ENCODE data around the gene TMEM141. TPM values are rescaled to one million over a fixed set of nuclear protein-coding genes. Genes with fewer than 3 reads are reported as not detected.
"Not testable (repeated sequence)": the region's sequence is repeated elsewhere in the genome, so short reads cannot be mapped to it uniquely, and the experiment has no call there.

The TMEM141 gene
- total RNA-seq, 1 donor, result 30.8 TPM

DNA sequence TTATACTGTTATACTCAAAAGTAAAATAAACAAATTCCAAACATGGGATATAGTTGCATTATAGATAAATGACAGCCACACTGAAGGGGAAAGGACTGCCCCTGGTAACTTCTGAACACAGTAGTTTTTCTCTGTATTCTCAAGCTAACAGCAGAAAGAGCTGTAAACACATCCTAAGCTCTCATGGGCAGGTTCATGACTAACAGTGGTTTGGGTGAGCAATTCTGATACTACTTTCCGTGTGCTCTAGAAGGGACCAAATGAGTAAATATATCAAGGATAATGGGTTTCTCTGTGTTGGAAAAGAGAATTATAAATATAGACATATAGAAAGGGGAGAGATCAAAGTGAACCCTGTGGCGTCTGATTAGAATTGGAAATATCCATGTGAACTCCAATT is 40.6 kb upstream of the TMEM141 start:
- TF ChIP-seq, protein P1, sequence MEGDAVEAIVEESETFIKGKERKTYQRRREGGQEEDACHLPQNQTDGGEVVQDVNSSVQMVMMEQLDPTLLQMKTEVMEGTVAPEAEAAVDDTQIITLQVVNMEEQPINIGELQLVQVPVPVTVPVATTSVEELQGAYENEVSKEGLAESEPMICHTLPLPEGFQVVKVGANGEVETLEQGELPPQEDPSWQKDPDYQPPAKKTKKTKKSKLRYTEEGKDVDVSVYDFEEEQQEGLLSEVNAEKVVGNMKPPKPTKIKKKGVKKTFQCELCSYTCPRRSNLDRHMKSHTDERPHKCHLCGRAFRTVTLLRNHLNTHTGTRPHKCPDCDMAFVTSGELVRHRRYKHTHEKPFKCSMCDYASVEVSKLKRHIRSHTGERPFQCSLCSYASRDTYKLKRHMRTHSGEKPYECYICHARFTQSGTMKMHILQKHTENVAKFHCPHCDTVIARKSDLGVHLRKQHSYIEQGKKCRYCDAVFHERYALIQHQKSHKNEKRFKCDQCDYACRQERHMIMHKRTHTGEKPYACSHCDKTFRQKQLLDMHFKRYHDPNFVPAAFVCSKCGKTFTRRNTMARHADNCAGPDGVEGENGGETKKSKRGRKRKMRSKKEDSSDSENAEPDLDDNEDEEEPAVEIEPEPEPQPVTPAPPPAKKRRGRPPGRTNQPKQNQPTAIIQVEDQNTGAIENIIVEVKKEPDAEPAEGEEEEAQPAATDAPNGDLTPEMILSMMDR (IDR thresholded peaks at IDR 0.05; ENCODE audit: insufficient read depth, low read length), result no peak
- no peak overlapping the region for H3K4me3 ChIP-seq (ENCODE audit: low read depth, low read length)
- no peak for DNase-seq (ENCODE audit: low read depth)

DNA sequence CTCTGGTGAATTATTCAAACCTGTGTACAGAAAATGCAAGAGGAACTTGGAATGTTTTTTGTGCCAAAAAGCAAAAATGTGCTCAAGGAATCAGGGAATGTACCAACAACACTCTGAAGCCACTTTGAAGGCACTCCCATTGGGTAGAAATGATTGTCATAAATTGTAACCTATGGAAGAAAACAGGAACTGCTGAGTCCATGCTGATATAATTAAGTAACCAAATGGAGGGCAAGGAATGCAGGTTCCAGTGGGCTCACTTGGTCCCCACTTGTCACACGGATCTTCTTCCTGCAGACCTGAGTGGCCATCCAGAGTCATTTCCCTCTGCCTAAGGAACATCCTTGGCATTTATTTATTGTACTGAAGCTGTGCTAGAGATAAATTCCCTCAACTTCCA is 39.9 kb upstream of the TMEM141 start:
- TF ChIP-seq, protein P1 (IDR thresholded peaks at IDR 0.05; ENCODE audit: insufficient read depth, low read length), result no peak
- no peak overlapping the region for H3K4me3 ChIP-seq (ENCODE audit: low read depth, low read length)

DNA sequence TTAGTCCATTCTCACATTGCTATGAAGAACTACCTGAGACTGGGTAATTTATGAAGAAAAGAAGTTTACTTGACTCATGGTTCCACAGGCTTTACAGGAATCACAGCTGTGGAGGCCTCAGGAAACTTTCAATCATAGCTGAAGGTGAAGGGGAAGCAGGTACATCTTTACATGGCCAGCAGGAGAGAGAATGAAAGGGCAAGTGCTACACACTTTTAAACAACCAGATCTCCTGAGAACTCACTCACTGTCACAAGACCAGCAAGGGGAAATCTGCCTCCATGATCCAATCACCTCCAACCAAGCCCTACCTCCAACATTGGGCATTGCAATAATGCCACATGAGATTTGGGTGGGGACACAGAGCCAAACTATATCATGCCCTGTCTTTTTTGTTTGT is 39.3 kb upstream of the TMEM141 start:
- no peak overlapping the region for H3K4me3 ChIP-seq (ENCODE audit: low read depth, low read length)
- TF ChIP-seq, protein P1 (IDR thresholded peaks at IDR 0.05; ENCODE audit: insufficient read depth, low read length), result no peak
- DNase-seq (ENCODE audit: low read depth), result no peak

More for the DNA sequence above, 39.9 kb upstream of the TMEM141 start:
- no peak for DNase-seq (ENCODE audit: low read depth)

DNA sequence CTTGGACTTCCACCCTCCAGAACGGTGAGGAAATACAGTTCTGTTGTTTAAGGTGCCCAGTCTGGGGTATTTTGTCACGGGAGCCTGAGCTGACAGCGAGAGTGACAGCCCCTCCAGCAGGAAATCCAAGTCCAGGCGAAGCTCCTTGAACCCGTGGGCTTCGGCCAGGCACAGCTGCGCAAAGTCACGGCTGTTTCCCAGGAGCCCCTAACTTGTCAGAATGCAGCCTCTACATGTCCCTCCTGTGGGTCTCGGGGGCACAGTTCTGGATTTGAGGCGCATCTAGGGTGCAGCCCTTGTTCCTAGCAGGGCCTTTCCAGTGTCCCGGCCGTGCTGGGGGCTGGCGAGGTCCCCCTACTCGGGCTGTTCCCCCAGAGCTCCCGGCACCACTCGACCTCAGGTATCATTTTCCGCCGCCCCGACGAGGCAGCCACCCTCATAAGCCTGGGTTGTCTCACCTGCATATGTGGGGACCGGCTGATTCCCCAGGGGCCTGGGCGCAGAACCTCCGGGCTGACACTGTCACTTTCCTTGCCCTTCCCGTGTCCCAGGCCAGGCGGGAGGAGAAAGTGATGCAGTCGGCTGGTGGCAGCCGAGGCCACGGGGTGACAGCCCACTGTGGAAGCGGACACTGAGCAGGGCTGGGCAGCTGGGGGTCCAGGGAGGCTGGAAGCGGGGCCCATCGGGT is 37.6 kb upstream of the TMEM141 start:
- DNase-seq (ENCODE audit: low read depth), result no peak
- no peak overlapping the region for H3K4me3 ChIP-seq (ENCODE audit: low read depth, low read length)
- TF ChIP-seq, protein P1 (IDR thresholded peaks at IDR 0.05; ENCODE audit: insufficient read depth, low read length), result no peak

DNA sequence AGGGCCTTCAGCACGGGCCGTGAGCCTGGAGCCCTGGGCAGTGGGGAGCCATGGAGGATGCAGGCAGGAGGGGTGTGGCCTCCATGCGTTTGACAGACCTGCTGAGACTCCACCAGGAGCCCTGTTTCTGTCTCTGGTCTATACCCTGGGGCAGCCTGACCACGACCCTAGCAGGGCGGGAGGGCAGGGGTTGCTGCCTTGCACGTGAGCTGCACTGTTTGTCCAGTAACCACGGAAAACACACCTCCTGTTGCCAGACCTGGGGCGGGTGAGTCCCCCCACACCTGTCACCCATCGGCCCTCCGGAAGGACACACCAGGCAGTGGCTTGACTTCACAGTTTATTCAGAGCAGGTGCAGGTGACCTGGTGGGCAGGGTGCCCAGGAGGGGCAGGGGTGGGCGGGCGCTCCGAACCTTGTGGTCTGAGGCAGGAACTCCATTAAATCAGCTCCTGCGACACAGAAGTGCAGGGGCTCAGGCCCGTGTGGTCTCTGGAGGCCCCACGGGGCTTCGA is 37.0 kb upstream of the TMEM141 start:
- TF ChIP-seq, protein P1 (IDR thresholded peaks at IDR 0.05; ENCODE audit: insufficient read depth, low read length), result no peak
- no peak for DNase-seq (ENCODE audit: low read depth)
- H3K4me3 ChIP-seq (ENCODE audit: low read depth, low read length), result no peak overlapping the region

DNA sequence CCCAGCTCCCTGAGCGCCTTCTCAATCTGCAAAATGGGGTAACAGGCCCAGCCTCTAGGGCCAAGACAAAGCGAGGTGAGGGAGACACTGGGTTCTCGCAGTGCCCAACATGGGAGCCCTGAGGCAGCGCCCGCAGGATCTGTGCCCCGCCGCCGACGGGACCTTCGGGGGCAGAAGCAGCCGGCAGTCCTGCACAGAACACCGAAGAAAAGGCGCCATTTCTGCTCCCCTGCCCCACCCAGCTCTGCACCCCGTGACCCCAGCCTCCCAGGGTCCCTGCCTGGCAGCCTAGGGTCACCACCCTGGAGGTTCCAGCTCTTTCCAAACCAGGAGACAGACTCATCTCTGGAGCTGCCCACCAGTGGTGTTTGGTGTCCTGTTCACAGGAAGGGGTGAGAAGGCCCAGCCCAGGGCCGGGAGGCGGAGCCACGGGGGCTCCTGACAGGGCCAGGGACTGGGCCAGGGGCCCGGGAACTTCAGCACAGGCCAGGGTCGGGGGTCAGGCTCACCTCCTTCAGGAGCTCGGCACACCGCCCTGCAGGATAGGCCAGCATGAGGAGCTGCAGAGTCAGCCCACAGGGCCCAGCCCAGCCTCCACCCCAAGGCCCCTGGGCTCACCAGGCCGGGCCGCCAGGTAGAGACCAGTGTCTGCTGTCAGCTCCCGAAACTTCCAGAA is 36.4 kb upstream of the TMEM141 start:
- TF ChIP-seq, protein P1 (IDR thresholded peaks at IDR 0.05; ENCODE audit: insufficient read depth, low read length), result no peak
- H3K4me3 ChIP-seq (ENCODE audit: low read depth, low read length), result no peak overlapping the region
- DNase-seq (ENCODE audit: low read depth), result no peak

DNA sequence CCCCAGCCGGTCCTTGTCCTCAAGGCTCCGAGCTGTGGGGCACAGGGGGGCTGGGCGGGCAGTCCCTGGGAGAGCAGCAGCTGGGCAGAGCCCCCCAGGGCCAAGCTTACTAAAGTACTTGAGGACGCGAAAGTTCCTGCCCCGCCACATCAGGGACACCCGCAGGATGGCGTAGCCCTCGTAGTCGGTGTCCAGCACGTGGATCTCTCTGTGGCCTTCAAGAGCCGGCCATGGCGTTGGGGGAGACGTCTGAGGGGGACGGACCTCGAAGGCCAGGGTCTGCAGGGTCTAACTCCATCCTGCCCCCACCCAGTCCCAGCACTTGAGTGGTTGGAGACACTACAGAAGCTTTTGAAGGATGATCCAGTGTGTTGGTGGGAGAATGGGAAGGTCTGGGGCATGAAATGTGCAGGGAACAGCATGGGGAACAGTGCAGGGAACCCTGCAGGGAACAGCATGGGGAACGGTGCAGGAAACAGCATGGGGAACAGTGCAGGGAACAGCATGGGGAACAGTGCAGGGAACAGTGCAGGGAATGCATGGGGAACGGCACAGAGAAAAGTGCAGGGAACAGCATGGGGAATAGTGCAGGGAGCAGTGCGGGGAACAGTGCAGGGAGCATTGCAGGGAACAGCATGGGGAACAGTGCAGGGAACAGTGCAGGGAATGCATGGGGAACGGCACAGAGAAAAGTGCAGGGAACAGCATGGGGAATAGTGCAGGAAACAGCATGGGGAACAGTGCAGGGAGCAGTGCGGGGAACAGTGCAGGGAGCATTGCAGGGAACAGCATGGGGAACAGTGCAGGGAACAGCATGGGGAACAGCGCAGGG is 35.6 kb upstream of the TMEM141 start:
- not testable (repeated sequence) for H3K4me3 ChIP-seq (ENCODE audit: low read depth, low read length); DNase-seq (ENCODE audit: low read depth)
